Uterus (tissue), 4 donors: ENCODE measurements around the gene SYTL3. TPM values are rescaled to one million over a fixed set of nuclear protein-coding genes. Genes with fewer than 3 reads are reported as not detected.

Experiments used
- DNase-seq, 2 donors: peaks; one replicate each; pipeline ENCODE4 v3.0.0-alpha.2; 2019 to 2020
- H3K27ac ChIP-seq, 2 donors: fragments of 200-600 bp; sonication (generic); 1 replicate in 1 of 2; 2 replicates in 1 of 2; pipeline ENCODE4 v1.5.1; 2016 to 2018
- H3K27me3 ChIP-seq, 2 donors: fragments of 200-600 bp; sonication (generic); one replicate each; pipeline ENCODE4 v1.5.1; 2018 to 2019; ENCODE audit warnings: control low read depth in 1 of 2
- H3K36me3 ChIP-seq, 2 donors: fragments of 200-600 bp; sonication (generic); one replicate each; pipeline ENCODE4 v1.5.1; 2019; ENCODE audit warnings: control low read depth in 1 of 2
- H3K4me1 ChIP-seq, 2 donors: fragments of 200-600 bp; sonication (generic); one replicate each; pipeline ENCODE4 v1.5.1; 2018 to 2019; ENCODE audit warnings: control low read depth in 1 of 2
- H3K4me3 ChIP-seq, 2 donors: fragments of 200-600 bp; sonication (generic); 1 replicate in 1 of 2; 2 replicates in 1 of 2; pipeline ENCODE4 v1.5.1; 2018 to 2019; ENCODE audit warnings: mild to moderate bottlenecking in 1 of 2
- H3K9me3 ChIP-seq, 2 donors: fragments of 200-600 bp; sonication (generic); one replicate each; pipeline ENCODE4 v1.5.1; 2019; ENCODE audit warnings: control low read depth in 1 of 2
- CTCF ChIP-seq, 4 experiments: fragments of 200-600 bp in 2 of 4; fragments of 450-650 bp in 2 of 4; sonication (generic) in 2 of 4; IDR thresholded peaks; one replicate each; pipeline ENCODE4 v1.5.1; 2016 to 2019; ENCODE audit warnings: antibody characterized with exemption in 4 of 4, mild to moderate bottlenecking in 2 of 4, moderate library complexity in 1 of 4
- POLR2A ChIP-seq, 2 donors: fragments of 450-650 bp; IDR thresholded peaks; one replicate each; pipeline ENCODE4 v1.6.1; 2016; ENCODE audit warnings: antibody characterized with exemption in 2 of 2, mild to moderate bottlenecking in 1 of 2, moderate library complexity in 1 of 2
- intact Hi-C: fragments of 100-400 bp; cut with DNase I; formaldehyde crosslinking; loops from one replicate; pipeline ENCODE4 v1.15.1; 2023; ENCODE audit warnings: low total_unique reads
- total RNA-seq, 4 donors: library from RNA; depleted of rRNA in 3 of 4; stranded (reverse); fragments of >200 nt in 3 of 4; gene quantifications; one replicate each; pipeline versions ENCODE4 v1.1.0 to v1.2.4, GENCODE V29; 2014 to 2023
- donor health status: DM: yes; HTN: yes; CAD: no.

Gene SYTL3
- total RNA-seq, 4 donors from 2014 or later: 0.51 to 12.4 (median 3.3) TPM

GRCh38 chr6:158799051-158799792 lies 149.4 kb downstream of the SYTL3 start:
- Histone ChIP-seq H3K27me3 (no peaks in the 10 kb centered on the region), H3K4me3 (no peak overlapping the region), H3K4me1 (no peaks in the 10 kb centered on the region), H3K36me3 (no peaks in the 10 kb centered on the region), H3K9me3 (no peaks in the 10 kb centered on the region), H3K27ac (peak overlapping the region; percentile 25 to 53)
- DNase-seq: peak in 1 of 2 donors; percentile 48
- intact Hi-C loops: no loop called here
- TF ChIP-seq POLR2A (IDR thresholded peaks at IDR 0.05): no peak
- TF ChIP-seq CTCF (IDR thresholded peaks at IDR 0.05): no peak

- Histone ChIP-seq H3K4me1 (no peaks in the 10 kb centered on the region), H3K4me3 (no peak overlapping the region), H3K27me3 (no peaks in the 10 kb centered on the region), H3K9me3 (no peaks in the 10 kb centered on the region), H3K27ac (no peak overlapping the region), H3K36me3 (no peaks in the 10 kb centered on the region)
- DNase-seq: no peak
- intact Hi-C loops: no loop called here
- TF ChIP-seq CTCF (IDR thresholded peaks at IDR 0.05) (no peak), POLR2A (IDR thresholded peaks at IDR 0.05) (no peak)
Measured at GRCh38 chr6:158801655-158802294, 151.9 kb downstream of the SYTL3 start.

GRCh38 chr6:158803733-158804143 lies 153.9 kb downstream of the SYTL3 start:
- TF ChIP-seq POLR2A (IDR thresholded peaks at IDR 0.05): no peak
- no peak for TF ChIP-seq CTCF (IDR thresholded peaks at IDR 0.05)
- Histone ChIP-seq H3K27ac (no peak overlapping the region), H3K4me3 (no peak overlapping the region), H3K9me3 (no peaks in the 10 kb centered on the region), H3K27me3 (no peaks in the 10 kb centered on the region), H3K36me3 (no peaks in the 10 kb centered on the region), H3K4me1 (no peaks in the 10 kb centered on the region)
- intact Hi-C loops: no loop called here
- no peak for DNase-seq

- TF ChIP-seq POLR2A (IDR thresholded peaks at IDR 0.05): no peak
- no peak for TF ChIP-seq CTCF (IDR thresholded peaks at IDR 0.05)
- Histone ChIP-seq H3K9me3 (no peaks in the 10 kb centered on the region), H3K27me3 (no peaks in the 10 kb centered on the region), H3K36me3 (no peaks in the 10 kb centered on the region), H3K27ac (no peak overlapping the region), H3K4me3 (no peak overlapping the region), H3K4me1 (no peaks in the 10 kb centered on the region)
- DNase-seq: no peak
- intact Hi-C loops: no loop called here
Measured at GRCh38 chr6:158804207-158804606, 154.4 kb downstream of the SYTL3 start.

- Histone ChIP-seq H3K4me1 (peaks cover 0 to 3% of the 10 kb centered on the region in 2 donors), H3K36me3 (no peaks in the 10 kb centered on the region), H3K4me3 (no peak overlapping the region), H3K9me3 (no peaks in the 10 kb centered on the region), H3K27me3 (no peaks in the 10 kb centered on the region), H3K27ac (no peak overlapping the region)
- TF ChIP-seq POLR2A (IDR thresholded peaks at IDR 0.05) (no peak), CTCF (IDR thresholded peaks at IDR 0.05) (no peak)
- intact Hi-C loops: no loop called here
- no peak for DNase-seq
Measured at GRCh38 chr6:158805698-158806377, 156.0 kb downstream of the SYTL3 start.
